GM12878 (cell line): Measurements from ENCODE around the gene RDH5. TPM values are rescaled to one million over a fixed set of nuclear protein-coding genes. Genes with fewer than 3 reads are reported as not detected.

Source experiments
- ATAC-seq: fragments of 200-7000 bp; cut with Tn5 transposase; 3 replicates; pipeline ENCODE4 v1.9.1; 2020; ENCODE audit warnings: mild to moderate bottlenecking, moderate library complexity
- BruUV-seq: library from RNA; stranded (reverse); fragments of 400-500 nt; replicated peaks from 2 replicates; lab custom pipeline; 2021; lab: Mats Ljungman, UMichigan
- CTCF ChIA-PET: fragments of 300-600 bp; sonication (Branson Sonifier 250); formaldehyde crosslinking; extraction: SDS; loops from one replicate; lab custom pipeline; 2021; ENCODE audit warnings: inconsistent platforms; lab: Yijun Ruan, JAX
- POLR2A ChIA-PET: fragments of 350-600 bp; formaldehyde crosslinking; extraction: SDS; loops from one replicate; lab custom pipeline; 2021; ENCODE audit warnings: inconsistent platforms; lab: Charles Lee
- RAD21 ChIA-PET: fragments of 300-600 bp; sonication (Branson Sonifier 250); formaldehyde crosslinking; loops from one replicate; lab custom pipeline; 2023; ENCODE audit warnings: antibody characterized with exemption; ENCODE audit not compliant: unreplicated experiment; lab: Charles Lee
- SMC1A ChIA-PET: fragments of 300-600 bp; sonication (Branson Sonifier 250); formaldehyde crosslinking; loops from one replicate; lab custom pipeline; 2023; ENCODE audit not compliant: unreplicated experiment, uncharacterized antibody; lab: Charles Lee
- DNase-seq: peaks from one replicate; pipeline ENCODE4 v3.0.0-alpha.2; 2011; ENCODE audit warnings: low read depth, low spot score
- FAIRE-seq: peaks from 3 replicates; lab custom pipeline; 2011; peaks lifted over from hg19 to GRCh38; lab: Jason Lieb, UNC
- H2AFZ ChIP-seq: 2 replicates; pipeline ENCODE4 v1.6.0; 2011; ENCODE audit warnings: low read depth, low read length, control low read depth; ENCODE audit not compliant: control insufficient read depth
- H3K27ac ChIP-seq: 2 replicates; pipeline ENCODE4 v1.5.1; 2011; ENCODE audit warnings: control low read depth; ENCODE audit not compliant: control insufficient read depth, insufficient read depth
- H3K27me3 ChIP-seq, 2 experiments: replicated peaks in 1 of 2; 2 replicates each; pipeline versions ENCODE4 v1.6.0 to v1.6.1; 2011; ENCODE audit warnings: low read length in 1 of 2; ENCODE audit not compliant: control insufficient read depth in 2 of 2, insufficient read depth in 2 of 2
- H3K36me3 ChIP-seq, 2 experiments: 2 replicates each; pipeline ENCODE4 v1.5.1; 2011; ENCODE audit warnings: low read length in 1 of 2; ENCODE audit not compliant: control insufficient read depth in 2 of 2, insufficient read depth in 2 of 2
- H3K4me1 ChIP-seq: 2 replicates; pipeline ENCODE4 v1.6.1; 2011; ENCODE audit warnings: mild to moderate bottlenecking, low read length, moderate library complexity, mixed read lengths; ENCODE audit not compliant: control insufficient read depth, insufficient read depth
- H3K4me2 ChIP-seq: 2 replicates; pipeline ENCODE4 v1.6.0; 2011; ENCODE audit warnings: control low read depth; ENCODE audit not compliant: control insufficient read depth, insufficient read depth
- H3K4me3 ChIP-seq: fragments of 200-600 bp; sonication (generic); 2 replicates; pipeline ENCODE4 v1.5.1; 2016
- H3K79me2 ChIP-seq: 2 replicates; pipeline ENCODE4 v1.6.0; 2011; ENCODE audit warnings: low read length; ENCODE audit not compliant: control insufficient read depth, insufficient read depth
- H3K9ac ChIP-seq: 2 replicates; pipeline ENCODE4 v1.8.0; 2011; ENCODE audit warnings: low read length, control low read depth, mixed read lengths; ENCODE audit not compliant: control insufficient read depth, insufficient read depth
- H3K9me3 ChIP-seq: replicated peaks from 3 replicates; pipeline ENCODE4 v1.5.1; 2011; ENCODE audit warnings: mild to moderate bottlenecking, low read length; ENCODE audit not compliant: control insufficient read depth, insufficient read depth
- H4K20me1 ChIP-seq: 2 replicates; pipeline ENCODE4 v1.6.0; 2011; ENCODE audit not compliant: control insufficient read depth, insufficient read depth
- BMI1 ChIP-seq: fragments of 450-650 bp; IDR thresholded peaks from 2 replicates; pipeline ENCODE4 v1.6.1; 2016; ENCODE audit warnings: mild to moderate bottlenecking, moderate library complexity, borderline replicate concordance
- HCFC1 ChIP-seq: fragments of 150-350 bp; IDR thresholded peaks from 2 replicates; pipeline ENCODE4 v1.6.1; 2014; ENCODE audit warnings: low read length
- WGBS: methylation state at CpG from one replicate; pipeline ENCODE4 v1.1.6; 2016; ENCODE audit warnings: low lambda C conversion rate; ENCODE audit not compliant: insufficient replicate concordance, insufficient coverage; ENCODE audit errors: missing lambda C conversion rate; 5-methylcytosine and 5-hydroxymethylcytosine counted together
- in situ Hi-C: fragments of 300-500 bp; cut with MboI; formaldehyde crosslinking; loops from 9 replicates; pipeline ENCODE4 v1.14.3; 2018; ENCODE audit warnings: mixed read lengths
- intact Hi-C: fragments of 100-400 bp; cut with micrococcal nuclease; formaldehyde crosslinking; loops from one replicate; pipeline ENCODE4 v1.14.2; 2022; ENCODE audit not compliant: unreplicated experiment
- polyA plus RNA-seq, 11 experiments: library from polyadenylated mRNA; depleted of rRNA in 4 of 11; unstranded in 6 of 11; stranded (reverse) in 5 of 11; fragments of >200 nt; fragmentation: Nextera tagmentation in 4 of 11; fragmentation: Illumina TruSeq in 1 of 11; extraction: Ambion mirVana in 4 of 11; extraction: Trizol in 1 of 11; gene quantifications; 1 replicate in 1 of 11; 2 replicates in 10 of 11; pipeline versions ENCODE4 v1.2.1 to v1.2.3, GENCODE V29; 2011 to 2016; ENCODE audit warnings: inconsistent platforms in 2 of 11, missing spikeins in 2 of 11, low read depth in 1 of 11
- total RNA-seq, 4 experiments: library from RNA; depleted of rRNA in 3 of 4; stranded (reverse); fragments of >200 nt in 3 of 4; fragmentation: Illumina TruSeq in 1 of 4; extraction: Trizol in 1 of 4; gene quantifications; 2 replicates each; pipeline versions ENCODE4 v1.2.1 to v1.2.3, GENCODE V29; 2013 to 2021
- TF ChIP-seq, protein P1 (sequence below): fragments of 450-650 bp; IDR thresholded peaks from 2 replicates; pipeline ENCODE4 v1.6.1; 2016; ENCODE audit warnings: mild to moderate bottlenecking
- TF ChIP-seq, protein P2 (sequence below): fragments of 450-650 bp; IDR thresholded peaks from 2 replicates; pipeline ENCODE4 v1.6.1; 2017; ENCODE audit warnings: borderline replicate concordance
- TF ChIP-seq, protein P3 (sequence below): IDR thresholded peaks from 2 replicates; pipeline ENCODE4 v1.6.1; 2011; ENCODE audit warnings: mild to moderate bottlenecking, low read depth, low read length, moderate library complexity; ENCODE audit not compliant: insufficient replicate concordance

Gene RDH5
- total and polyA plus RNA-seq, 10 of the 15 experiments (the other 5 are each of a cell fraction or from before 2014, with no cell fraction given): 2.6 to 11.6 (median 7.3) TPM

DNA sequence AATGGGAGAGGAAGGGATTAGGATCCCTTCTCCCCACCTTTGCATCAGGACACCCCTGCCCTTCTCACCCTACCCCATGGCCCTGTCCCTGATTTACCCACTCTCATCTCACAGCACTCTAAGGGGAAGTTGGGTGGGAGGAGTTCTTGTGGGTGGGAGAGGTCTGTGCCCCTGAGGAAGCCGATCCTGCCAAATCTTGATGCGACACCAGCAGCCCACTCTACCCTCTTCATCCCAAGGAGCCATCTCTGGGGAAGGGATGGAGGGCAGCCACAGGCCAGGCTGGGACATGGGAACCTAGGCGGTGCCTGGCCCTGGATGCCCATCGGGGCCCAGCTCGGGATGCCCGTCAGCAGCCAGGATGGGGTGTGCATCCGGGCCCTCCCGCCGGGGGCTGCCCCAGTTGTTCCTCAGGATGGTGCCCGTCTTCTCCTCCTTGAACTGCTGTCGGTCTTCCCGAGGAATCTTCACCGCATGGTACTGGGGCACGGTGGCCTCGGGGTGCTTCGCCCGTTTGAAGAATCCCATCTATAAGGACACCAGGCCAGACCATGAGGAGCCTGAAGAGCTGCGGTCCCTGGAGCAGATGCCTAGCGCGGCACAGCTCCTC, 35.3 kb upstream of the RDH5 start:
- ChIA-PET POLR2A (no interaction called here), CTCF (no interaction called here), RAD21 (no interaction called here), SMC1A (no interaction called here)
- ATAC-seq (no peak), DNase-seq (no peak), FAIRE-seq (no peak)
- Histone ChIP-seq H2AFZ (no peak overlapping the region), H3K4me2 (no peak overlapping the region), H3K9ac (no peak overlapping the region), H4K20me1 (no peaks in the 10 kb centered on the region), H3K4me3 (no peak overlapping the region), H3K9me3 (no peaks in the 10 kb centered on the region), H3K27me3 (no peaks in the 10 kb centered on the region; a peak in 1 of 4 replicates), H3K36me3 (no peaks in the 10 kb centered on the region), H3K4me1 (peaks cover 16% of the 10 kb centered on the region), H3K79me2 (no peaks in the 10 kb centered on the region), H3K27ac (no peak overlapping the region)
- TF ChIP-seq, protein P1, sequence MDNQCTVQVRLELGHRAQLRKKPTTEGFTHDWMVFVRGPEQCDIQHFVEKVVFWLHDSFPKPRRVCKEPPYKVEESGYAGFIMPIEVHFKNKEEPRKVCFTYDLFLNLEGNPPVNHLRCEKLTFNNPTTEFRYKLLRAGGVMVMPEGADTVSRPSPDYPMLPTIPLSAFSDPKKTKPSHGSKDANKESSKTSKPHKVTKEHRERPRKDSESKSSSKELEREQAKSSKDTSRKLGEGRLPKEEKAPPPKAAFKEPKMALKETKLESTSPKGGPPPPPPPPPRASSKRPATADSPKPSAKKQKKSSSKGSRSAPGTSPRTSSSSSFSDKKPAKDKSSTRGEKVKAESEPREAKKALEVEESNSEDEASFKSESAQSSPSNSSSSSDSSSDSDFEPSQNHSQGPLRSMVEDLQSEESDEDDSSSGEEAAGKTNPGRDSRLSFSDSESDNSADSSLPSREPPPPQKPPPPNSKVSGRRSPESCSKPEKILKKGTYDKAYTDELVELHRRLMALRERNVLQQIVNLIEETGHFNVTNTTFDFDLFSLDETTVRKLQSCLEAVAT: no peak
- no peak for TF ChIP-seq HCFC1
- TF ChIP-seq, protein P2, sequence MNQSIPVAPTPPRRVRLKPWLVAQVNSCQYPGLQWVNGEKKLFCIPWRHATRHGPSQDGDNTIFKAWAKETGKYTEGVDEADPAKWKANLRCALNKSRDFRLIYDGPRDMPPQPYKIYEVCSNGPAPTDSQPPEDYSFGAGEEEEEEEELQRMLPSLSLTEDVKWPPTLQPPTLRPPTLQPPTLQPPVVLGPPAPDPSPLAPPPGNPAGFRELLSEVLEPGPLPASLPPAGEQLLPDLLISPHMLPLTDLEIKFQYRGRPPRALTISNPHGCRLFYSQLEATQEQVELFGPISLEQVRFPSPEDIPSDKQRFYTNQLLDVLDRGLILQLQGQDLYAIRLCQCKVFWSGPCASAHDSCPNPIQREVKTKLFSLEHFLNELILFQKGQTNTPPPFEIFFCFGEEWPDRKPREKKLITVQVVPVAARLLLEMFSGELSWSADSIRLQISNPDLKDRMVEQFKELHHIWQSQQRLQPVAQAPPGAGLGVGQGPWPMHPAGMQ: no peak
- TF ChIP-seq, protein P3, sequence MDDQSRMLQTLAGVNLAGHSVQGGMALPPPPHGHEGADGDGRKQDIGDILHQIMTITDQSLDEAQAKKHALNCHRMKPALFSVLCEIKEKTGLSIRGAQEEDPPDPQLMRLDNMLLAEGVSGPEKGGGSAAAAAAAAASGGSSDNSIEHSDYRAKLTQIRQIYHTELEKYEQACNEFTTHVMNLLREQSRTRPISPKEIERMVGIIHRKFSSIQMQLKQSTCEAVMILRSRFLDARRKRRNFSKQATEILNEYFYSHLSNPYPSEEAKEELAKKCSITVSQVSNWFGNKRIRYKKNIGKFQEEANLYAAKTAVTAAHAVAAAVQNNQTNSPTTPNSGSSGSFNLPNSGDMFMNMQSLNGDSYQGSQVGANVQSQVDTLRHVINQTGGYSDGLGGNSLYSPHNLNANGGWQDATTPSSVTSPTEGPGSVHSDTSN: no peak
- no peak for TF ChIP-seq BMI1
- intact Hi-C loops: no loop called here
- in situ Hi-C loops: no loop called here
- 72% methylated on average over 20 of the region's 20 CpGs for WGBS
- BruUV-seq: no TSS peak
